HG03045 (cell line): ENCODE measurements around the gene GRID1.

Experiments used
- ATAC-seq: cut with Tn5 transposase; IDR thresholded peaks from one replicate; pipeline ENCODE4 v1.9.1; 2021; ENCODE audit warnings: mild to moderate bottlenecking, moderate library complexity; ENCODE audit not compliant: unreplicated experiment

Gene GRID1

DNA sequence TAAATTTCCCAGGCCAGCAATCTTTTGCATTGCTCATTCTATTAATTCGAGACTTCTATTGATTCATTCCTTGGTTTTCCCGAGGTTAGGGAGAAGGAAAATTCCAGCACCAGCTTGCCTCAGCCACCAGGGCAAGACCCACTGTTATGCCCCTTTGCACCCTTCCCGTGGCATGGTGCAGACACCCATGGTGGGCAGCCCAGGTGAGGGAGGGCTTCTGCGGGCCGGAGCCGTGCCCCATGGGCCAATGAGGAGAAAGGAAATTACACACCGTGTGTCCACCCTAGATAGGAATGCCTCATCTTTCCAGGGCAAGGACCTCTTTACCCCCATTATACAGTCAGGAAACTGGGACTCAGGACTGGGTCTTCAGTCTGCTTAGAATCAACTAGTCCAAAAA lies 4.5 kb upstream of the GRID1 start:
- no peak for ATAC-seq

DNA sequence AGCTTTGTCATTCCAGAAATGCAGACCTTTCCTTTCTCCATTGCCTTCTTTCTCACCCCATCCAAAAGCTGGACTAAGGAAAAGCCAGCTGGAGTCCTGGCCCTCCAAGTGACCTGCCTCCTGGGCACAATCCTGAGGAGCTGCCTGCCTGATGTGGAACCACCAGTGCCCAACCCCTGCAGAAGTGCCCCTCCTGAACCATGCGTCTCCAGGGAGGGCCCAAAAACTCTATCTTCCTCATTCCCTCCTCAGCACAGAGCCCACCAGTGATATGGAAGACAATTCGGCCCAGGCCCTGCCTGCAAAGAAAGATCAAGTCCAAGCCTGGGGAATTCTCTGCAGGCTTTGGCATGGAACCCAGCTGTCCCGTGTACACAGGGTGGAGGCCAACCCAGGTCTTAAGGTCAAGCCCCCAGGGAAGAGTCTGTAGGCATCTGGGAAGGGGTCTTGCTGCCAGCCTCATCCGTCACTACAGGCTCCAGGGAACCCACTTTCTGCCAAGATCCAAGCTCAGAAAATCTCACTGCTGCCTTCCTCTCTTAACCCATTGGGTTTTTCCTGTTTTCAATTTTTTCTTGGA lies 3.5 kb upstream of the GRID1 start:
- ATAC-seq = no peak

DNA sequence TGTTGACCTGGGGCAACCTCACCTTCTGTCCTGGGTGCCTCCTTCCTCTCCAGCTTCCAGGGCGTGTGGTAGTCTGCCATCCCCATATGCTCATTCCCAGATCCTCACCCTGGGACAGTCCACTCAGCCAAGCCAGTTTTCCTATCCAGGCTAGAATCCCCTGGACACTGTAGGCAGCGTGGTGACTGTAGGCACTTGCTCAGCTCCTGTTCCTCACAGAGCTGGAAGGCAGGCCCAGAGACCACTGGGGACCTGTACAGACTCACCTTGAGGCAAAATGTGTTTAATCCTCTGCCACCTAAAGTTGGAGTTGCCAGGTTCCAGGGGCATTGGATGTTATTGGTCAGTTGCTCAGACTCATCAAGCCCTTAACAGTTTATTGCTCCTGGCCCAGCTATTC lies 2.4 kb upstream of the GRID1 start:
- ATAC-seq = no peak

DNA sequence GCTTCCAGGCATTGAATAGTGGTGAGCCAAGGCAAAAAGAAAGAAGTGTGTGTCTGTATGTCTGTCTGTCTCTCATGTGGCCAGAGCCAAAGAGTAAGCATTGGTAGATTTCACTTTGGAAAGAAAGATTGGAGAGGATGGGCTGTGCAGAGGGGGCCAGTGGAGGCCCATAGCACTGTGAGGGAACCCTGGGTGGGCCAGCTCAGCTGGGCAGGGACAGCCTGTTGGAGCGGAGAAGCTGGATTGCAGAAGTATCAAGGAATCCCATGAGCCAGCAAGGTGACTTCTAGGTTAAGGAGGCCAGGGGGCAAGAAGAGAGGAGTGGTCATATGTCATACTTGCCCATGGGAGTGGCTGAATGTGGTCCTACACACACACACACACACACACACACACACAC lies 1.5 kb upstream of the GRID1 start:
- no peak for ATAC-seq

DNA sequence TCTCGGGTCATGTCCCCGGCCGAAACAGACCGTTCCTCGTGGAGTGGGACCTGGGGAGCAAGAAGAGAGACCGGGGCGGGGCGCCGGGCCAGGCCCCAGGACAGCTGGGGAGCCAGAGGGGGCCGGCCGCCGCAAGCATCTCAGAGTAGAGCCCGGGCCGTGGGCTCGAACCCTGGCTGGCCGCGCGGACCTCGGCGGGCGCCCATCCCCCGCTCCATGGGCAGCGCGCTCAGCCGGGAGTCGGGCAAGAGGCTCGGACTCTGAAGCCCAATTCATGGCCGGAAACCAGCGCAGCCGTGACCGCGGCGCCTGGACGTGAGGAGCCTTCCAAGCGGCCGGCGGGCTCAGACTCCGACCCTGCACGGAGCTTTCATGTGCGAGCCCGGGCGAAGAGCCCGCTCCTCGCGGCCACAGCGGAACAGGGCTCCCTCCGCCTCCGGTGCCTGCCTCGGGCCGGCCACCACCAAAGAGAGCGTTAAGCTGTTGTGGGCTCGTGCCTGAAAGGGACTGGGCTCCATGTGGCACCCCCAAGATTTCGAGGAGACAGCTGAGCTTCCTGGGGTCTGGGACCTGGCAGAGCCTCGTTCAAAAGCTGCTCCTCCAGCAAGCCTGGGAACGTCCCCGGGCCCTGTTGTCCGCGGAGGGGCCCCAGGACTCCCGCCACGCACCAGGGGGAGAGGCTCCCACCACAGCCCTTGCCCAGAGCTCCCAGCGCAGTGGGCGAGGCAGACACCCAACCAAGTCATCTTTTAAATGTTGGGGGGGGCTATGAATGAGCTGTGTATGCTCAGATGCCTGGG lies 757 bp upstream of the GRID1 start:
- ATAC-seq = no peak

DNA sequence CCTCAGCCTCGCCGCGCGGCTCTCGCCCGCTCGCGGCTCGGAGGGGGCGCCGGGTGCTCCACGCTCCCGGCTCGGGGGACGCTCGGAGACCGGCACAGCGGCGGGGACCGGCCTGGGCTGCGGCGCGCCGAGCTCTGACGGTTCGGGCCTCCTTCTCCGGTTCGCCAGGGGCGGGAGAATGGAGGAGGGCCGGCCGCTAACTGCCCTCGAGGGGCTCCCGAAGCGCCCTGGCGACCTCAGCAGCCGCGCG lies 232 bp upstream of the GRID1 start:
- ATAC-seq = no peak

DNA sequence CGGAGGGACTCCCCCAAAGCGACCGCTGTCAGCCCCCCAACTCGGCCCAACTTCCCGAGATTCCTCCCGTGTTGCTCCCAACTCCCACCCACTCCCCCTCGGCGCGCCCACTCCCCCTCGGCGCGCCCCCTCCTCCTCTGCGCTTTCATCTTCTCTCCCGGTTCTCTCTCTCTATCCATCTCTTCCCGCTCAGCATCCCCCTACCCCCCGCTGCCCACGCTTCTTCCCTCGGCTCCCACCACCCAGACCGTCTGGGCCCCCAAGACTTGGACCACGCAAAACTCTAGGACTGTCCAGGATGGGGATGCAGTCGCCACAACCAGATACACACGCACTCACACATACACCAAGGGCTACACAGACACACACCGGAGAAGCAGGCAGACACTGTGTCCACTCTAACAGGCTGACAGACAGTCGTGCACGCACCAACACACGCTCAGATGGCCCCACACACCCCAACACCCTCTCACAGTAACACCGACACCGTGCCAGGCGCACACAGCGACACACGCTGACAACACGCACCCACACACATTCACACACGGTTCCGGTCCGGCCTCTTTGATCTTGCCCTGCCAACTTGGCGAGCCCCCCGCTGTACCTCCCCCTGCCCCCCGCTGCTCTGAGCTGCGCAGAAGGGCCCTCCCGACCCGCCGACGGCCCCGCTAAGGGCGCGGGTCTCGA lies 1.1 kb downstream of the GRID1 start:
- ATAC-seq = no peak

DNA sequence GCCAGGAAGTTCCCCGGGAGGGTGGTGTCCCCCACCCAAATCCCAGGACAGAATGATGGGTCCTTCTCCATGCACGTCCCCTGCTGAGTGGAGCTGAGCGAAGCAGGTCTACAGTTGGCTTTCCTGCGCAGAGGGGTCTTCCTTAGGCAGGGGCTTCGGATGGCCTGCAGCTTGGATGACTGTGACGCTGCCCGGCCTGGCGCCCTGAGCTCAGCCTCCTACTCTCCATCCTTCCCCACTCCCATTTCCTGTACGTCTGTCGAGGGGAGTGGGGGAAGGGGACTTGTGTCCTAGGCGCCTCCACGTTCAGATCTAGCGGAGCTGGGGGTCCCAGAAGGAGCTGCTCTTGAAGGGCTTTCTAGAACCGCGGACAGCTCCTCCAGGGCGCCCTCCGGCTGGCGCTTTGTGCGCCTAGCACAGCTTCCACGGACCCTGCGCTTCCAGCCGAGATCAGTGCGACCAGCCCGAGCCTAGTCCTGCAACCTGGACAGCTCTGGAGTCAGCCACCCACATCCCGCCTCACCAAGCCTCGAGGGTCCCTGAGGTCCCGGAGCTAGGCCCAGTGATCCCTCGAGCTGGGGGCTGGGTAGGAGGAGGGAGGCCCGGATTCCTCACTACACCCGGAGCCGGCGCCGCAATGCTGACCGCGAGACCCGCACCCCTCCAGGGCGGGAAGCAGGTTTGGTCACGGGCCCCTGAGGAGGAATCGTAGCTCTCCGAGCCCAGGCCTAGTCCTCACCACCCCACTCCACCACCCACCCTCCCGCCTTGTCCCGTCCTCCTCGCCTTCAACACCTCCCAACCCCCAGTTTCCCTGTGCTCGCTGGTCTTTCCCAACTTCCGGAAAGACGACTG lies 1.9 kb downstream of the GRID1 start:
- ATAC-seq = no peak

DNA sequence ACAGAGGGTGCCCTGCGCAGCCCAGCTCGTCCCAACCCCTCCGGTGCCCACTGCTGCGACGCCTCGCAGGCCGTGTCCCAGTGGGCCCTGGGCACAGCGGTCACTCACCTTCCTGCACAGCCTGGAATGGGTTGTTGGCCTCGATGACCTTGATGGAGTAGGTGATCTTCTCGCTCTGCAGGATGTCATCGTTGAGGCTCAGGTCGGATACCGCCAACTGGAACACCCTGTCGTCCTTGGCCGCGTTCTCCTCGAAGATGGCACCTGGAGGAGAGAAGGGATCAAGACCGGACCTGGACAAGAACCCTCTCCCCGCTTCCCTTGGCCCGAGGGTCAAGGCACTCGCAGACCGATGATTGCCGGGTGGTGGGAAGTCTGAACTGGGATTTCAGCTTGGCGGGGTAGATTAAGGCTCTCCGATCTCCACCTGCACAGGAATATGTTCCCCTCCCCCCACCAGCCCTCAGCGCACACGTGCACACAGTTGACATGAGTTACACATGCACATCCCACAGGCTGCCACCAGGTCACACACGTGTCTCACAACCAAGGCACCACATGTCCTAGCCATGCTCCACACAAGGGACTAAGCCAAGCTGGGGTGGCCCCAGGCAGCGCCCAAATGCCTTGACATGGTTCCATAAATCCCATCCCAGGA lies 2.6 kb downstream of the GRID1 start:
- ATAC-seq = no peak

DNA sequence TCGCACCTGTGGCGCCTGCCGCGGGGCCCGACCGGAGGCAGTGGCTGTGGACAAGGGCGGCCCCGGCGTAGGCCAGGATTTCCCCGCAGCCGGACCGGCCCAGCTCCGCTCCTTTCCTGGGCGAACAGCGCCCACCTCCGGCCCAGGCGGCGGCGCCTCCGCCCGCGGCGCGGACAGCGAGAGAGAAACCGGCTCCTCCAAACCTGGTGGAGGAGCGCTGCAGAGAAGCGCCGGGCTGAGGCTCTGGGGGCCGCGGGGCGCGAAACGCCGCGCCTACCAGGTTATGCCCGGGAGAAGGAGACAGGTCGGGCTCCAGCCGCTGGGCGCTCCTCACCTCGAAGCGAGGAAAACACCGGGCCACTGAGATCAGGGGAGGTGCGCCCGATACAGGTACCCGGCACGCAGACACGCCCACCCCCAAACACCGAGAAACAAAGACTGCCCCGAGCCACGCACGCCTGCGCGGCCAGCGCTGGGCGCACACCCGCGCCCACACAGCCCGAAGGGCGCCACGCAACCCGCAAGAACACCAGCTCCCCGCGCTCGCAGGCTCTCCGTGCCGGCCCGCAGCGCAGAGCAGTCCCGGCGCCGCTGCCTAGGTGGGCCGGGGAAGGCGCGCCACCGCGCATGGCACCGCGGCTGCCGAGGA lies 3.3 kb downstream of the GRID1 start:
- ATAC-seq = no peak

DNA sequence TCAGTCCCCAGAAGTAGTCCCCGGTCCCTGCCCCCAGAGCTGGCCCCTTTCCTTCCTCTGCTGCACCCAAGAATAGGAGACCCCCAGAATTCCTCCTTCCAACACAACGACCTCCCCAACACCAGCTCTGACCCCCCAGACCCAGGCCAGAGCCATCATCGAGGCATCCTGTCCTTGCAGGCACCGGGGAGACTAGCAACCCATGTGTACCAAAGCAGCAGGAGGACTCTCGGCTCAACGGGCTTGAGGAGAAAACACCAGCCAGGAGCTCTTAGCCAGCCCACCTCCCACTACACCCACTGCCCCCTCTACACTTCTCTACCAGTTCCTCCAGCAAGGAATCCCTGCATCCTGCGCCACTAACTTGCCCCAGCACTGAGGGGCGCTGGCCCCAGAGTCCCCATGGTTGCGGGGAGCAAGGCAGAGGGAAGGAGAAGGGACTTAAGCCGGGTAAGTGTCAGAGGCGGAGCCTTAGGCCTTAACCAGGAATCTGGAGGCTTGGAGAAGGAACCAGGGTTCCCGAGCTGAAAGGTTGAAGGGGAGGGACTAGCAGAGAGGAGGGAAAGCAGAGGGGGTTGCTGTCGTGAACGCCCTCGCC lies 3.9 kb downstream of the GRID1 start:
- ATAC-seq = no peak

DNA sequence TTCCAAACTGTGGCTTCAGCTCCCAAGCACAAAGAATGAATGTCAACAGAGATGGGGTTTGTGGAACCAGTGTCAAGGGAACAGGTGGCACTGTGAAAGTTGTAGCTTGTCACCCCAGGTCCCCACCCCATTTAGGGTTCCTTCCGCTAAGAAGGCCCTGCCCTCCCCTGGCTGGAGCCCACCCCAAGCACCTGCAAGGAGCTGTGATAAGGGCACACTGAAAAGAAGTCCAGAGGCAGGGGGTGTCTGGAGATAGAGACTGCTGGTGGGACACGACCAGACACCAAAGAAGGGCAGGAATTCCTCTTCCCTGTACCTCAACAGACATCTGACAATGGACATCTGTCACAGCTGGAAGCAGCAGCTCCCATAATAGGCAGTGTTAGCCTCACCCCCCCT lies 4.5 kb downstream of the GRID1 start:
- no peak for ATAC-seq

DNA sequence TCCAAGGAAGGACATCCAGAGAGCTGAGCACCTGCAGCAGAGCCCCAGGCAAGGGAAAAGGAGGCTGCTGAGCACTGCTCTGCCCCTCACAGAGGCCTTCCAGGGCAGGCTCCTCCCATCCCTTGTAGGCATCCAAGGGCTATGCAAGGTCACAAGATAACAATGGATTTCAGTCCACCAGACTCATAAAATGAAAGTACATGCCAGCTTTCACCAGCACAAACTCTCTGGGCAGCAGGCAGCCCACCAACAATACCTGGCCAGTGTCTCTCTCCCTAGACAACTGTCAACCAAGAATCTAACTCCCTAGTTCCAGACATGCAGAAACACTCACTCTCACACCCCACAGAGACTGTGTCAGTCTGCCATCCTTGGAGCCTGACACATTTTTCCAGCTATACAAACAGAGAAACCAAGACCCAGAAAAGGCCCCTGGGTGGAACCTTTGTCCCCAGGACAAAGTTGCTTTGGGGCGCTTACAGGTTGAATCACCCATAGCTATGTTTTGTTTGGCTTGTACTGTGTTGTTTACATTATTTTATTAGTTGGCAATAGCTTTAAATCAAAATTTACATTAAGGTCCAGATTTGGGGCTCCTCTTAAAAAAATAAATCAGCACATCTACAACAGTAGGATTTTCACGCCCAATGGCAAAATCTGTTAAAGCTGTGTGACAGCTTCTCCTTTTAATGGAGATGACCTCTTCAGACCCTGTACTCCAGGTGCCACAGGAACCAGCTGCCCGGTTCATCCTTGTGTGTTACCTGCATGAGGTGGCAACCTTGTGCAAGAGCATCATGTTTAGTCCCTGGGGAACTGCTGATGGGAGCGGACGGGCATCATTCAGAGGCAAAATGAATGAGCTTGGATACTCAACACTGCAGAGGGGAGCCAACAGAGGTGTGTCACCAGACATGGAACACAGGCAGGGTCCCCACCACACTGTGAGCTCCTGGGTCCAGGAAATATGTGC lies 5.2 kb downstream of the GRID1 start:
- ATAC-seq = no peak

DNA sequence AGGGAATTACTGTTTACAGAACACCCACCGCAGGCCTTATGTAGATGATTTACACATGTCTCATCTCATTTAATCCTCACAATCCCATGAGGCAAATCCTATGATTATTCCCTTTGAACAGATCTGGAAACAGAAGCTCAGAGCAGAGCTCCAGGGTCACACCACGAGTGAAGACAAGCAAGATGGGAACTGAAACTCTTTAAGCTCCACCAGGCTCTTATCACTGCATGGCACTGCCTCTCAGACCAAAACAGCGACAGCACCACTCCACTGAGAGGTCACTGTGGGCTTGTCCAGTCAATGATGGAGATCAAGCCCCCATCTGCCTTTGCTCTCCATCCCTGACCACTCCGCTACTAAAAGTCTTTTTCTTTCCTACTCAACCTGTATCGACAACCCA lies 5.9 kb downstream of the GRID1 start:
- no peak for ATAC-seq

DNA sequence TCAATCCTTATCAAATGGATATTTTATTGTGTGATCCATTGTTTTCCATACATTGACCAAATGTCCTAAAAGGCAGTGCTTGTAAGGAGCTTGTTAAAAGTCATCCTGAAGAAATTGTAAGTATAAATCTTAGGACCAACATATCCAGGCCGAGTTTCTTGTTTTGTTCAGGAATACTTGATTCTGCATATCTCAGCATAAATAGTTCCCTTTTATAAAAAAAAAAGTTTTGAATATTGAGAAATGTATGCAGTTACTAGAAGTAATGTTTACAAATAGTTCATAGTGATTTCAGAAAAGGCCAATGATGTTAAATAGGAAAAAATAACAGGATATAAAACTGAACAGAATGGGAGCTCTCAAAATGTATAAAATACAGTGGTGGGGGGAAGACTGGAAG lies 6.6 kb downstream of the GRID1 start:
- no peak for ATAC-seq

DNA sequence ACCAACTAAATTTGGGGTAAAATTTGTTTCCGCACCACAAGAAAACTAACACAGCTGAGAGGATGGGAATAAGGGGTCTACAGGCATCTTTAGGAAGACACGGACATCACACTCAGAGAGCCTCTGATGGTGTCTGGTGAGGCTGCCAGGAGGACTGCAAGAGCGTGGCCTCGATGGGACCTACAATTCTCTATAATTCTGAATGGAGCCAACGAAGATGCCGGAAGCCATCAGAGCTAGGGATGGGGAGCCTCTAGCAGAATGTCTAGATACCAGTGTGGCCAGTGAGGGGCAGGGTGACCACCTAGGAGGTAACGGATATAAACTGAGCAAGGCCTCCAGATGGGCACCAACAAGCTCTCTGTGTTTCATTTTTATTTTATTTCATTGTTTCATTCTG lies 7.5 kb downstream of the GRID1 start:
- no peak for ATAC-seq

DNA sequence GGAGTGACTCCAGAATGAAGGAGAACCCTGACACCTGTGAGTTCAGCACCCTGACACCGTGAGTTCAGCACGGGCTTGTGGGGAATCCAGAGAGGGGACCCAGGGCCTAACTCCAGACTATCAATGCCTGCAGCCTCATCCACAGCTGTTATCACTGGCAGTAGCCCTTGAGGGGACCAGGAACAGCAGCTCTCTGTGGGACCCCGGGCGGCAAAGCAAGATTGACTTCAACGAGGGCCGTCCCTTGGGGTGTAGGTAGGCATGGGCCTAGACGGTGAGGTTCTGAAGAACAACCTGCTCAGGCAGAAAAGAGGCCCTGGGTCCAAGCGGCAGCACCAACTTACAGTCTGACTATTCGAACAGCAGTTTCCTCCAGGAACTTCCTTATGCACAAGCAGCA lies 8.9 kb downstream of the GRID1 start:
- no peak for ATAC-seq

DNA sequence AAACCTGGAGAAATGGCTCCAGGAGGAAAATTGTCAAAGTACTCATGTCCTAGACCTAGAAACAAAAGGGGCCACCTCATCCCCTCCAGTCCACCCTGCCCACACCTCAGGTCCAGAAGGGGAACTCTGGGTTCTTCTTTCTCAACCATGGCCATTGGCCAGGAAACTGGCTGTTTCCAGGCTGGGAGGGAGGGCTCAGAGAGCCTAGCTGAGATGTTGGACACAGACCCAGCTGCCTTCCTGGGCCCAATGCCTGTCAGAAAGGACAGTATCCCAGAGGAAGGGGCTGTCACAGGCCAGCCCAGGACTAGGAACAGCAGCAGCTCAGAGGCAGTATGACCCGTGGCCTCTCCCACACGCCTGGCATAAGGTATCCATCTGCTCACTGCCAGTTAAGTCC lies 9.6 kb downstream of the GRID1 start:
- no peak for ATAC-seq

DNA sequence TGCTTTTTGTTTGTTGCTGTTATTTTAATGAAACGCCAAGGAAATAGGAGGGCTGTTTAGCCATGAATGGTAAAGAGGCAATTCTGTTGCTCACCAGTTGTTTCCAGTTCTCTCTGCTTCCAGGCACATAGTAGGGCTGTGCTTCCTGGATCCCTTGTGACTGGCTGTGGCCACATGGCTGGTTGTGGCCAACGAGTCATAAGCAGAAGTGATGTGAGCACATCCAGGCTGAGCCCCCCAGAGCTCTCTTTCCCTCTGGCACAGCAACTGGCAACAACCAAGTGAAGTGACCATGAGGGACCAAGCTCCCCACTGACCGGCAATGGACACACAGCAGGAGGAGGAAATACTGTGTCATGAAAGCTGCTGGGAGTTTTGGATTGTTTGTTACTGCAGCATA lies 10.3 kb downstream of the GRID1 start:
- ATAC-seq = no peak
